GM12873 (cell line): ENCODE results near the gene GNL1.

Experiments
- CTCF ChIP-seq: IDR thresholded peaks from 2 replicates; pipeline ENCODE4 v1.5.1; 2012; ENCODE audit warnings: low read depth, mild to moderate bottlenecking, moderate library complexity, low read length, control low read depth; ENCODE audit not compliant: insufficient read depth; ENCODE audit errors: missing control alignments

GNL1 gene

GRCh38 chr6:30491991-30492952, 64.0 kb downstream of the GNL1 start:
- no peak for TF ChIP-seq CTCF
